HG03469 (cell line): ENCODE results near the gene HBA2.
"Not testable (repeated sequence)": the region's sequence is repeated elsewhere in the genome, so short reads cannot be mapped to it uniquely, and the experiment has no call there.

Source experiments
- ATAC-seq: cut with Tn5 transposase; IDR thresholded peaks from one replicate; pipeline ENCODE4 v1.9.1; 2021; ENCODE audit warnings: mild to moderate bottlenecking, moderate library complexity, moderate number of reproducible peaks; ENCODE audit not compliant: unreplicated experiment

HBA2 gene

DNA sequence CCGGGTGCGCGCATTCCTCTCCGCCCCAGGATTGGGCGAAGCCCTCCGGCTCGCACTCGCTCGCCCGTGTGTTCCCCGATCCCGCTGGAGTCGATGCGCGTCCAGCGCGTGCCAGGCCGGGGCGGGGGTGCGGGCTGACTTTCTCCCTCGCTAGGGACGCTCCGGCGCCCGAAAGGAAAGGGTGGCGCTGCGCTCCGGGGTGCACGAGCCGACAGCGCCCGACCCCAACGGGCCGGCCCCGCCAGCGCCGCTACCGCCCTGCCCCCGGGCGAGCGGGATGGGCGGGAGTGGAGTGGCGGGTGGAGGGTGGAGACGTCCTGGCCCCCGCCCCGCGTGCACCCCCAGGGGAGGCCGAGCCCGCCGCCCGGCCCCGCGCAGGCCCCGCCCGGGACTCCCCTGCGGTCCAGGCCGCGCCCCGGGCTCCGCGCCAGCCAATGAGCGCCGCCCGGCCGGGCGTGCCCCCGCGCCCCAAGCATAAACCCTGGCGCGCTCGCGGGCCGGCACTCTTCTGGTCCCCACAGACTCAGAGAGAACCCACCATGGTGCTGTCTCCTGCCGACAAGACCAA lies at the start of gene HBA2:
Gene HBA2 (plus strand): TSS at position 503 of the 568 bp plus-strand sequence. CDS start 37 bp downstream, at position 540.
- not testable (repeated sequence) for ATAC-seq

DNA sequence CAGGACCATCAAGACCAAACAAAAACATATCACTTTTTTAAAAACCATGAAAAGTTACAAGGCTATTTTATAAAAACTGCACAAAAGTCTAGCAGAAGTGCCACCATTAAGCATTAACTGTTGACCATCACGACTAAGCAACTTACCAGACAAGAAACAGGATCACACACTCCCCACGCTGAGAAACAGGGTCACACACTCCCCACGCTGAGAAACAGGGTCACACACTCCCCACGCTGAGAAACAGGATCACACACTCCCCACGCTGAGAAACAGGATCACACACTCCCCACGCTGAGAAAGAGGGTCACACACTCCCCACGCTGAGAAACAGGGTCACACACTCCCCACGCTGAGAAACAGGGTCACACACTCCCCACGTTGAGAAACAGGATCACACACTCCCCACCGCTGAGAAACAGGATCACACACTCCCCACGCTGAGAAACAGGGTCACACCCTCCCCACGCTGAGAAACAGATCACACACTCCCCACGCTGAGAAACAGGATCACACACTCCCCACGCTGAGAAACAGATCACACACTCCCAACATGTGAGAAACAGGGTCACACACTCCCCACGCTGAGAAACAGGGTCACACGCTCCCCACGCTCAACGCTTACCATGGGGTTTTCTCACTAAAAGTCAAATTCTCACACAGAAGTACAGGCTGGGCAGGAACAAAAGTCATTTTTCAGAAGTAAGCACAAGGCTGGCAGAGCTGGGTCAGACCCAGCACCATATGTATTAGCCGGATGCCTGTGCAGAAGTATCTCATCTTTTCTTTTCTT lies 48.9 kb upstream of the HBA2 start:
- ATAC-seq, result not testable (repeated sequence)

DNA sequence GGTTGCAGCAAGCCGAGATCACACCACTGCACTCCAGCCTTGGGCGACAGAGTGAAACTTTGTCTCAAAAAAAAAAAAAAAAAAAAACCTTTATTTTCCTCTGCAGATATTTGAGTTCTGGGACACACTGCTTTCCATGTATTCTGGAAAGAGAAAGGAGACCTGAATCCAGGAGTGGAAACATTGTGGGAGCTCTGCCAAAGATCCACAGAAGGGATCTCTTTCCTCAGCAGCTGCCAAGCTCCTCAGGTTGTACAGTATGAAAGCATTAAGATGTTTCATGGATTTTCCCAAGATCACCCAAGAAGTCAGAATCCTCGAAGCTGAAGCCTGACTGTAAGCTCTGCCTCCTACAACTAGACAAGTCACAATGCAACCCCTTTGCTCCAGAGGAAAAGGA lies 47.7 kb upstream of the HBA2 start:
- no peak for ATAC-seq

DNA sequence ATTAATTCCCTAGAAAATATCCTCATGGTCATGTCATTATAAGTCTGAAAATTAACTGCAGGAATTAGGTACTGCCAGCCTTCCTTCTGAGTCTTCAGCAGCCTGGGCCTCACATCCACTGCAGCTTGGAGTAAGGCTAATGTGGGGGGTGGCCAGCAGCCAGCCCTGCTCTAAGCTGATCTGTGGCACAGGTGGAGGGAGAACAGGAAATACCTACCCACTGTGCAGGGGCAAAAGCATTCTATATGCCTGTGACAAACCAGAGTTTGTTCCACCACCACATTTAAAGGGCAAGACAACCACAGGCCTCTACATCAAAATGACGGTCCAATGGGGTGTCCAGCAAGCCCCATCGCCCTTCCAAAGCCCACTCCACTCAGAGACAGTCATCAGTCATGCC lies 43.6 kb upstream of the HBA2 start:
- no peak for ATAC-seq

DNA sequence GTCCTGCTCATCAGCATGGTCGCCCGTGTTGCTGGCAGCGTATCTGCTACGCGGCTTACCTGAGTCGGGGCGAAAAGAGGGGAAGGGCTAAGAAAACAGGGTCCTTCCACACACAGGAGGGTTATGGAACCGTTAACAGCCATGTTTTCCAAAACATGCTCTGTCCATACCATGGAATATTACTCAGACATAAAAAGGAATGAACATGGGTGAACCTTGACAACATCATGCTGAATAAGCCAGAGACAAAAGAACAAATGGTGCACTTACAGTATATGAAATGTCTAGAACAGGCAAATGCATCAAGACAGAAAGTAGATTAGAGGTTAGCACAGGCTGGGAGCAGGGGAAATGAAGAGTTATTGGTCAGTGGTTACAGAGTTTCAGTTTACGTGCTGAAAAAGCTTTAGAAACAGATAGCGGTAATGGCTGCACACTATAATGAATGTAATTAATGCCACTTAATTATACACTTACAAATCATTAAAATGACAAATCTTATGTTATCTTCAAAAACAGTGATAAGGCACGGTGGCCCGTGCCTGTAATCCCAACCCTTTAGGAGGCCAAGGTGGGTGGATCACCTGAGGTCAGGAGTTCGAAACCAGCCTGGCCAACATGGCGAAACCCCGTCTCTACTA lies 42.0 kb upstream of the HBA2 start:
- ATAC-seq, result no peak

DNA sequence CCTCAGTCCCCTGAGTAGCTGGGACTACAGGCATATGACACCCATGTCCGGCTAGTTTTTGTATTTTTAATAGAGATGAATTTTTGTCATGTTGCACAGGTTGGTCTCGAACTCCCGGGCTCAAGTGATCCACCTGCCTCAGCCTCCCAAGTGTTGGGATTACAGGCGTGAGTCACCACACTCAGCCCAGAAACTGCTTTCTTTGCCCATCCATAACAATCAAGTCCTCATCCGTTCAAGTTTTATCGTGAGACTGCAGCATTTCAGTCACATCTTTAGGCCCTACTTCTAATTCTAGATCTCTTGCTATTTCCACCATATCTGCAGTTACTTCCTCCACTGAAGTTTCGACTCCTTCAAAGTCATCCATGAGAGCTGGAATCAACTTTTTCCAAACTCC lies 40.6 kb upstream of the HBA2 start:
- no peak for ATAC-seq

DNA sequence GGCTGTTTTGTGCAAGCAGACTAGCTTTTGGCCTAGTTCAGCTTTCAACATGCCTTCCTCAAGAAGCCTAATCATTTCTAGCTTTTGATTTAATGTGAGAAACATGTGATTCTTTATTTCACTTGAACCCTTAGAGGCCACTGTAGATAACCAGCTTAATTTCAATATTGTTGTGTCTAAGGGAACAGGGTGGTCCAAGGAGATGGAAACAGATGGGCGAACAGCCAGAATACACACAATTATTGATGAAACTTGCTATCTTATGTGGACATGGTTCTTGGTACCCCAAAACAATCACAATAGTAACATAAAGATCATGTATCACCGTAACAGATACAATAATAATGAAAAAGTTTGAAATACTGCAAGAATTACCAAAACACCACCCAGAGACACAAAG lies 39.0 kb upstream of the HBA2 start:
- no peak for ATAC-seq

DNA sequence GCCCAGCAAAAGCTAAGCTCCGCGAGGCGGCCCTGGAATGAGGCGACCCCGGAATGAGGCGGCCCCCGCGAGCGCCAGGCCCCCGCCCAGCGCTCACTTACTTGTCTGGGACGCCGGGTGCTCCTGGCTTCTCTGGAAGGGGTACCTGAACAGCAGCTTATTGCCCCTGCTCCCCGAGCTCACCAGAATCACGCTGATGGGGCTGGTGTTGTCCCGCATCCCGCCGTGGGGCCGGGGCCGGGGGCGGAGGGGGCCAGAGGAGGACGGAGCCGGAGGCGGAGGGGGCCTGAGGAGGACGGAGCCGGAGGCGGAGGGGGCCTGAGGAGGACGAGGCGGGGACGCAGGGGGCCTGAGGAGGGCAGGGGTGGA lies 34.6 kb upstream of the HBA2 start:
- no peak for ATAC-seq

DNA sequence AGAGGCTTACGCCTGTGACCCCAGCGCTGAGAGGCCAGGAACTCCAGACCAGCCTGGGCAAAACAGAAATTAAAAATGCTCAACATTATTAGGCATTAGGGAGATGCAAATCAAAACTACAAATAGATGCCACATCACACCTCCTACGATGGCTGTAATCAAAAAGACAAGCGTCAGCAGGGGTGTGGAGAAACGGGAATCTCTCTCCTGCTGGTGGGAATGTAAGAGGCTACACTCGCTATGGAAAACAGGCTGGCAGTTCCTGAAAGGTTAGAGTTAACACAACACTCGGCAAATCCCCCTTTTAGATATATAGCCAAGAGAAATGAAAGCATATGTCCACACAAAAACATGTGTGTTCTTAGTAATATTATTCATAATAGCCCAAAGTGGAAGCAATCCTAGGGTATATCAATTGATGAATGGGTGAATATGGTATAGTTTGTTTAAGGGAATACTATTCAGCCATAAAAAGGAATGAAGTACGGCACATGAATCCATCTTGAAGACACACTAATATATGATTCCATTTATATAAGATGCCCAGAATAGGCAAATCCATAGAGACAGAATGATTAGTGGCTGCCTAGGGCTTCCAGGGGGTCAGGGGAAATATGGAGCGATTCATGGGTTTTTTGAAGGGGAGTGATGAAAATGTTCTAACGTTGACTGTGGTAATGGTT lies 32.4 kb upstream of the HBA2 start:
- ATAC-seq, result no peak

DNA sequence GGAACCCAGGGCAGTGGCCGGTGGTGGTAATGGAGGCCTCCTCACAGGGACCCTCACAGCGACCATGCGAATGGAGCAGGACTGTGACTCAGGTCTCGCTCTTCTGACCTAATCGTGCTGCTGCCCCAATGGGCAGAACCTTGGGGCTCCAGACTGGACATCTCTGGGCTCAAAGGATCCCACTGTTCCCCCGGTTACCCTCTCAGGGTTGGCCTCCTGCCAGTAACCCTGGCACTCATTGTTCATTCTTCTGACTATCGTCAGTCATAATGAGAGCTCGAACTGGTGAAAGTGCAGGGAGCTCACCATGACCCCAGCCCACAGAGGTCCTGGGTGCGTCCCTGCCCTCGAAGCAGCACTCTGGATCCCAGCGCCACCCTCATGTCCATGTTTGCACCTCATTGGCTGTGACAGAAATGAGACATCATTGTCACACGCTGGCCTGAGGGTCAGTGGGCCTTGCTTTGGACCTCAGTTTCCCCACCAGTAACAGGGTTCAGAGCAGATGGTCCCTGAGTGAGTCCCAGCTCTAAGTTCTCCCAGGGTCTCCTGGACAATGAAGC lies 30.2 kb upstream of the HBA2 start:
- no peak for ATAC-seq

DNA sequence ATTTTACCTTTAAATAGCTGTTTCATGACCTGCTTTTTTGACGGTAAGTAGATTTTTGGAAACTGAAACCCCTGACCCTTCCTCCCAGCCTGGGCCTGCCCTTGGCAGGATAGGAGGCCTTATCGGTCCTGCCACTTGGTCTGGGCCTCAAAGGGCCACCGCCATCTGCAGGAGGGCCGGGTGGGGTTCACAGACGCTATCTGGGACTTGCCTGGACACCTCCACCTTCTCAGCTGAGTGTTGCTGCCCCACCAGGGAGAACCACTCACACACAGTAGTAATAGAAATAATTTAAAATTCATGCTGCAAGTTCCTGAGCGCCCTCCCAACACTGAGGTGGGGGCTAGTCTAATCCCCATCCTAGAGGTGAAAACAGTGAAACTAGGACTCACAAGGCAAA lies 29.6 kb upstream of the HBA2 start:
- ATAC-seq, result no peak

DNA sequence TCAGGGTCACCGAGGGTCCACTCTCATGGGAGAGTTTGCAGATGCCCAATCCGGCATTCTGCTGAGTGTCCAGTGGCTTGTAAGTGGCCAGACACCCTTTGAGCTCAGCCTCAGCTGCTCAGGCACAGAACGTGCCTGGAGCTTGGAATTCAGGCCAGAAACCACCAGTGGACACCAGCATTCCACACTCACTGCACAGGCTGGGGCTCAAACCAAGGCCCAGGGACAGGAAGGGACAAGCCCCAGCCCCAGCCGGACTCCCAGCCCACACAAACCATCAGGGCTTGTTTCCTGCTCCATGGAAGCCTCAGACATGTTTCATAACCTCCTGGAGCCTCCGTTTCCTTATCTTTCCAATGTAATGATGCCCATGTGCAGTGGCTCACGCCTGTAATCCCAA lies 29.2 kb upstream of the HBA2 start:
- no peak for ATAC-seq

DNA sequence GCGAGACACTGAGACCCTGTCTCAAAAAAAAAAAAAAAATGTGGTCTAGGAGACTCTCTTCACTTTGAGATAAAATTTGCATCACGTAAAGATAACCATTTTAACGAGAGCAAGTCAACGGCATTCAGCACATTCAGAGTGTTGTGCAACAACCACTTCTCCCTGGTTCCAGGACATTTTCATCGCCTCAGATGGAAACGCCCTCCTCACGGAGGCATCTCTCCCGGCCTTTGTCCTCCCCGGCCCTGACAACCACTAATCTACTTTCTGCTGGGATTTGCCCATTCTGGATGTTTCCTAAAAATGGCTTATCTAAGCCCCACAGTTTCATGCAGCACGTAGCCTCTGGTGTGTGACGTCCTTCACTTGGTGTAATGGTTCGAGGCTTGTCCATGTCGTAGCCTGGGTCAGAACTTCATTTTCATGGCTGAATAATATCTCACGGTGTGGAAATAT lies 27.9 kb upstream of the HBA2 start:
- no peak for ATAC-seq

DNA sequence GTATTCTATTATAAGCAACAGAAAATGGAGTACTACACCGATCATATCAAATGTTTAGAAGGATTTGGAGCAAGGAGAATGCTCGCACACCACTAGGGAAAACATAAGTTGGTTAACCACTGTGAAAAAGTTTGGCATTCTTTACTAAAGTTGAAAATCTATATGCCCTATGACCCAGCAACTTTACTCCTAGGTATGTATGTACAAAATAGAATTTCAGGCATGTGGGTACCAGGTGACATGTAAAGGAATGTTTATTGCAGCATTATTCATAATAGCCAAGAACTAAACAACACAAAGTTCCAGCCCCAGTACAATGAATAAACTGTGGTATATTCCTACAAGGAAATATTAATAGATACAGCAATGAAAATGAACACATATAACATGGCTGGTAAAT lies 26.0 kb upstream of the HBA2 start:
- ATAC-seq, result no peak

DNA sequence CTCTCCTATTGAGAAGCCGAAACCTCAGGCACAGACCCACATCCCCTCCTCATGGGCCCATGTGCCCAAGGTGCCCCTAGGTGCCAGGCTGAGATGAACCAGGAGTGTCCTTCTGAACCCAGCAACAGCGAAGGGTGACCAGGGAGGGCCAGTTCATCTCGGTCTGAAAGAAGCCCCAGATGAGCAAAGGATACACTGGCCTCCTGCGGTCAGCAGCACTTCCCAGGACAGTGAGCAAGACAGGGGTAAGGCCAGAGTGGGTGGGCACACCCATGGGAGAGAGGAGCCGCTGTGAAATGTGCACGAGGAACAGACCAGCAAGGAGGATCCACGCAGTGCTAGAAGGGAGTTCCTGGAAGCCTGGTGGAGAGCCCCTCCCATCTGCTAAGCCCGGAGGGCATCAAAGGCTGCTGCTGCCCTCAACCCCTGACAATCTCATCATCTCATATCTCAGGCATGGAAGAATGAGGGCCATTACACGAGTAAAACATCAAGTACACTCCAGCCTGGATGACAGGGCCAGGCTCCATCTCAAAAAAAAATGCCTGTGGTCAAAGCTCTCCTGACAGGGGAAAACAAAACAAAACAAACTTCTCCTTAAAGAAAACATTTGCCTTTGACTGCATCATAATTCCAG lies 23.5 kb upstream of the HBA2 start:
- ATAC-seq, result no peak

DNA sequence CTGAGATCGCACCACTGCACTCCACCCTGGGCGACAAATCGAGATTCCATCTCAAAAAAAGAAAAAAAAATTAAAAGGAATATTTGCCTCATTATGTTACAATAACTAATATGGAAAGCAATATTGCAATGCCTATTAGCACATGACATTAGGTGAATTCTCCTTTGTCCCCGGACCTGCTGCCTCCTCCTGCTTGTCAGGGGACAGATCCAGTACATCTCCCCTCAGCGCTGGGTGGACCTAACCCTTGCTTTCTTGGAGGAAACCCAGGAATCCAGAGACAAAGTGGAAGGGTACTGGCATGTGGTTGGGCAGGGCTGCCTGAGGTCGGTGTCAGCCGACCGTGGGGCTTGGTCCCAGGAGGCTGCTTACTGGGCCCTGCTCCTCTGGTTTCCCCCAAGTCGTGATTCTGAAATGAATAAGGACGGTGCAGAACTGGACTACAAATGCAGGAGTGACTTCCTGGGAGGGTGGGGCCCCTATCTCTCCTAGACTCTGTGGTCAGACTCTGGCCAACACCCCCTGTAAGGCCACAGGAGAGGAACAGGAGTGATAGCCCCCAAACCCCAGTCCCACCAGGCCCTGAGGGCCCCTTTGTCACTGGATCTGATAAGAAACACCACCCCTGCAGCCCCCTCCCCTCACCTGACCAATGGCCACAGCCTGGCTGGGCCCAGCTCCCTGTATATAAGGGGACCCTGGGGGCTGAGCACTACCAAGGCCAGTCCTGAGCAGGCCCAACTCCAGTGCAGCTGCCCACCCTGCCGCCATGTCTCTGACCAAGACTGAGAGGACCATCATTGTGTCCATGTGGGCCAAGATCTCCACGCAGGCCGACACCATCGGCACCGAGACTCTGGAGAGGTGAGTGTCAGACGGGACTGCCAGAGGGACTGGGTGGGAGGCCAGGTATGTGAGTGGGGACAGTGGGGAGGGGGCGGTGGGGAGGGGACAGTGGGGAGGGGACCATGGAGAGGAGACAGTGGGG lies 20.2 kb upstream of the HBA2 start, which contains the start of gene HBZ:
Gene HBZ (plus strand): TSS at position 504 of the 988 bp plus-strand sequence. CDS start 266 bp downstream, at position 770.
- ATAC-seq, result no peak

DNA sequence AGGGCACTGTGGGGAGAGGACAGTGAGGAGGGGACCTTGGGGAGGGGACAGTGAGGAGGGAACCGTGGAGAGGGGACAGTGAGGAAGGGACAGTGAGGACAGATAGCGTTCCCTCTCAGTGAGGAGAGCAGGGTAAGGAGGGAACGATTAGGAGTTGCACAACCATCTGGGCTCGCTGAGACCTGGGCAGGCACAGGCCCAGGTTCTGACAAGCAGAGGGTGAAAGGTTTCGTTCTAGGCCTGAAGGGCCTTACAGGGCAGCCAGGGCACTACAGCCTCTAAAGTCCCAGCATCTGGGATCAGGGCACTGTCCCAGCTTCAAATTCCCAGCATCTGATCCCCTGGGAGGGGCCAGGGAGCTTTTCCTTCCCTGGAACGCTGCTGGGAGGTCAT lies 19.6 kb upstream of the HBA2 start:
- not testable (repeated sequence) for ATAC-seq

DNA sequence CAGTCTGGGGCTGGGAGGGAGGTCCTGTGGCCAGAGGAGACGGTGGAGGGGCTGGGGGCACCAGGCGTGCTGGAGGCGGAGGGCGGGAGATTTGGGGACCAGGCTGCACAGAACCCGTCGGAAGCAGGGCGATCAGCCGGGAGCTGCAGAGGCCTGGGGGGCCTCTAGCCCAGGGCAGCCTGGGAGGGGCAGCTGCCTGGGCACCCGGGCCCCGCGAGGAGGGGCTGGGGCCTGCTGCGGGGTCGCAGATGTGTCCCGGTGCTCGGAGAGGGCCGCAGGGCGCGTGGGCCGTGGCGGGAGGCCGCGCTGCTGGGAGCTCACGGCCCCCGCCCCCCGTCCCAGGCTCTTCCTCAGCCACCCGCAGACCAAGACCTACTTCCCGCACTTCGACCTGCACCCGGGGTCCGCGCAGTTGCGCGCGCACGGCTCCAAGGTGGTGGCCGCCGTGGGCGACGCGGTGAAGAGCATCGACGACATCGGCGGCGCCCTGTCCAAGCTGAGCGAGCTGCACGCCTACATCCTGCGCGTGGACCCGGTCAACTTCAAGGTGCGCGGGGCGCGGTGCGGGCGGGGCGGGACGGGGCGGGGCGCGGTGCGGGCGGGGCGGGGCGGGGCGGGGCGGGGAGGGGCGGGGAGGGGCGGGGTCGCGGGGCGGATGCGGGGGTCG lies 19.0 kb upstream of the HBA2 start:
- ATAC-seq, result not testable (repeated sequence)
